ENCODE data around the gene PREP. TPM values are rescaled to one million over a fixed set of nuclear protein-coding genes. Genes with fewer than 3 reads are reported as not detected.

The PREP gene
- total RNA-seq, 1 donor from 2014 or later: 9.9 TPM

DNA sequence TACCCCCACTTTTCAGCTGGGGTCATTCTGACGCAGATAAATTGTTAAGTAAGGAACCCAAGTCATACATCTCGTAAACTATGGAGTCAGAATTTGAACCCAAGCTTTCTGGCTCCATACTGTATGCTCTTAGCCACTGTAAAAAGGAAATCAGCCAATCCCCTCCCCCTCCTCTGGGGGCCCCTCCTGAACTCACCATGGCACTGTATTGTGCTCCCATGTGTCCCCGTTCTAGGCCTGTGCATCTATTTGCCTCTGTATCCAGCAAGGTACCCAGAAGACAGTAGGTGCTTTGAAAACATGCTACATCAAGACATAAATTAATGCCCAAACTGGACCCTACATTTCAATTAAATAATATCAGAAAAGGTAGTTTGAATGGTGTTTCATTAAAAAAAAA, 98.5 kb downstream of the PREP start:
- TF ChIP-seq, protein P1, sequence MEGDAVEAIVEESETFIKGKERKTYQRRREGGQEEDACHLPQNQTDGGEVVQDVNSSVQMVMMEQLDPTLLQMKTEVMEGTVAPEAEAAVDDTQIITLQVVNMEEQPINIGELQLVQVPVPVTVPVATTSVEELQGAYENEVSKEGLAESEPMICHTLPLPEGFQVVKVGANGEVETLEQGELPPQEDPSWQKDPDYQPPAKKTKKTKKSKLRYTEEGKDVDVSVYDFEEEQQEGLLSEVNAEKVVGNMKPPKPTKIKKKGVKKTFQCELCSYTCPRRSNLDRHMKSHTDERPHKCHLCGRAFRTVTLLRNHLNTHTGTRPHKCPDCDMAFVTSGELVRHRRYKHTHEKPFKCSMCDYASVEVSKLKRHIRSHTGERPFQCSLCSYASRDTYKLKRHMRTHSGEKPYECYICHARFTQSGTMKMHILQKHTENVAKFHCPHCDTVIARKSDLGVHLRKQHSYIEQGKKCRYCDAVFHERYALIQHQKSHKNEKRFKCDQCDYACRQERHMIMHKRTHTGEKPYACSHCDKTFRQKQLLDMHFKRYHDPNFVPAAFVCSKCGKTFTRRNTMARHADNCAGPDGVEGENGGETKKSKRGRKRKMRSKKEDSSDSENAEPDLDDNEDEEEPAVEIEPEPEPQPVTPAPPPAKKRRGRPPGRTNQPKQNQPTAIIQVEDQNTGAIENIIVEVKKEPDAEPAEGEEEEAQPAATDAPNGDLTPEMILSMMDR (conservative IDR thresholded peaks at IDR 0.05; ENCODE audit: low read depth, low read length): no peak
- DNase-seq (ENCODE audit: low read depth): no peak

DNA sequence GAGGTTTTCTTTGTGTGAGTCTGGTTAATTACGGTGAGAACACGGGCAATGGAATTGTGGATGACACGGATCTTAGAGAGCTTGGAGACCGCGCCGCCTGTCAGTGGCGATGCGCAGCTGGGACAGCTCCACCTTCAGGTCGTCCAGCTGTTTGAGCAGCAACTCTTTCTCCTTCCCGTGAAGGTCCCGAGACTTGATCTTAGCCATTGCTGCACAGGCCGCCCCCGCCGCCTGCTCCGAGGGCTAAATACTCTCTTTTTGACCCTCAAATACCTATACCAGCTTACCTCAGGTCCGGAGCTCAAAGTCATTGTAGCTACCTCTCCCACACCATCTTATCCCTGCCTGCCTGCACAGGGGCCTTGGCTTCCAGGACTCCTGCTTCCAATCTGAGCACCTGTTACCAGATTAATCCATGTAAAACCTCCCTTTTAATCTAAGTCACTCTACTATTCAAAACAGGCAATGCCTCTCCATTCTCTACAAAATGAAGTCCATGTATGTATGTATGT, 100.2 kb downstream of the PREP start:
- no peak overlapping the region for H3K4me3 ChIP-seq (ENCODE audit: low read depth, low read length)
- TF ChIP-seq, protein P1 (conservative IDR thresholded peaks at IDR 0.05; ENCODE audit: low read depth, low read length): no peak
- DNase-seq (ENCODE audit: low read depth): no peak

More for the DNA sequence above, 98.5 kb downstream of the PREP start:
- no peak overlapping the region for H3K4me3 ChIP-seq (ENCODE audit: low read depth, low read length)

DNA sequence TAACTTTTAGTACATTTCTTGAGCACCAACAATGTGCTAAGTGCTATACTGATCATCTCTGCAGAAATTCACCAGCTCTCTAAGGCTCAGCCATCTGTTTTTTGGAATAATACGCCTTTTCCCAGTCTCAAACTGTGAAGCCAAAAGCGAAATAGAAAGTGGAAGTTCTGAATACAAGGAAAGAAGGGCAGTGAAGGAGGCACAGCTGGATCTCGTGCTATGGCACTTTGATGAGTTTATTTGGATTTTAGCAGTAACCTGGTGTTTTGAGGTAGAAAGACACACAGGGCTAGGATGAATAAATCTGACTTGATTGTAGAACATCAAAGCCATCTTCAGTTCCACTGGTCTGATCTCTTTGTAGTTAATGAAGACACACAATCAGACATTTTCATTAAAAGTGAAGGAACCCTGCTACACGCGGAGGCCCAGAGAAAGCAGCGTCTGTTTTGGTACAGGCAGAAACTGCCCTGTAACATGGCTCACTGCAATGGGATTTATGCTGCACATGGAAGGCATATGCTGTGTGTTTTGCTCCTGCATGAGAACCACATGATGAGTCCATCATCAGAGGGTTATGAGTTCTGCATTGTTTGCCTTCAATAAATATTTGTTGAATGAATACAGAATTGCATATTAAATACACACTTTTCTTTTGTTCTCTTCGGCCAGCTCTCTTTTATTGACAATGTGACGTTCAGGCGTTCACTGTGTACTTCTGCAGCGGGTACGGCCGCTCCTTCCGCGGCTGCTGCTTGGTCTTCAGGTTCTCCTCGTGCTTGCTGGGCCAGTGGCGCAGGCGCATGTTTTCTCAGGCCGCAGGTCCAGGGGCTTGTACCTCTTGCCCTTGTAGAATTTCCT, 100.9 kb downstream of the PREP start:
- no peak for DNase-seq (ENCODE audit: low read depth)
- no peak overlapping the region for H3K4me3 ChIP-seq (ENCODE audit: low read depth, low read length)
- TF ChIP-seq, protein P1 (conservative IDR thresholded peaks at IDR 0.05; ENCODE audit: low read depth, low read length): no peak

DNA sequence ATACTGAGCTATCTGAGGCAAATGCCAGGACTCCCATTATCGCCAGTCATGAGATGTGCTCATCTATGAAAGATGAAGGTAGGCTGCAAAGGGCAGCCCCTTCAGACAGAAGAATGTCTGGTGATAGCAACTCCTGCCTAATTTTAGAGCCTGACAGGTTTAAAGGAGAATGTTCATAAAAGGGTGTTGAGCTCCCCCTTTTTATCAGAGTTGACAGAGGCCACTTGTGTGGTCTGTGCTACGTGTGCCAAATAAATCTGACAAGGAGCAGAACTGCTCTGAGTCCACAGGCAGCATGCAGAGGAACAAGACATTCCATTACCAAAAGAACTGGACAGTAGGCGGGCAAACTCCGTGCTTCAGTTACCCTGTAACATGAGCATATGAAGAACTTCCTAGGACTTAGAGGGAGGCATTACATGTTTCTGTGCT, 101.8 kb downstream of the PREP start:
- no peak for DNase-seq (ENCODE audit: low read depth)
- TF ChIP-seq, protein P1 (conservative IDR thresholded peaks at IDR 0.05; ENCODE audit: low read depth, low read length): no peak
- no peak overlapping the region for H3K4me3 ChIP-seq (ENCODE audit: low read depth, low read length)

DNA sequence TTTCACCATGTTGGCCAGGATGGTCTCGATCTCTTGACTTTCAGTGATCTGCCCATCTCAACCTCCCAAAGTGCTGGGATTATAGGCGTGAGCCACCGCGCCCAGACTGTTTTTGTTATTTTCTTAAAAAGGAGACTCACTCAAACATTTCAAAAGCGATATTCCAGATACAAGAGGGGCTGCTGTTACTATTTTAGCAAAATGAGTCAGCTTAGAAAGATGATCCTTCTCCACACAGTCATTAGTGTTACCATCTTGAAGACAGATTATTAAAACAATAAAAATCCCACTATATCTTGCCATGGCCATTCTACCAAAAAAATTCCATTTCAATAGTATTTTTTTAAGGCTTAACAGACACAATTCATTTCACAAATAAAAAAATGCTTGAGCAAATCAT, 102.8 kb downstream of the PREP start:
- DNase-seq (ENCODE audit: low read depth): no peak
- H3K4me3 ChIP-seq (ENCODE audit: low read depth, low read length): no peak overlapping the region
- TF ChIP-seq, protein P1 (conservative IDR thresholded peaks at IDR 0.05; ENCODE audit: low read depth, low read length): no peak

DNA sequence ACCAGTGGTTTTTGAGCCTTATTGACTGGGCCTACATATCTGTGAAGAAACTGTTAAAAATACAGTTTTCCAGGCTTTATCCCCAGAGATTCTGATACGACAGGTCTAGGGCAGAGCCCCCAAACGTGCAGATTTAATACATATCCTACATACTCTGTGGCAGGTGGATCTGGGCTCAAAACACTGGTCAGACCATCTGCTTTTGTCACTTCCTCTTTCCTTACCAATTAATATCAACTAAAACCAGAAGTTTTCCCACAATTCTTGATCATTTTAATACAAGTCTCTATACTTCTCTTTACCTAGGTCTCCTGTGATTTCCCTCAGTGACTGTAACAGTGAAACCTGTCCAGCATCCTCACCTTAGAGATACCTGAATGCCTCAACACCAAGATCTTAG, 108.8 kb downstream of the PREP start:
- DNase-seq (ENCODE audit: low read depth): no peak
- H3K4me3 ChIP-seq (ENCODE audit: low read depth, low read length): no peak overlapping the region
- TF ChIP-seq, protein P1 (conservative IDR thresholded peaks at IDR 0.05; ENCODE audit: low read depth, low read length): no peak
